HG02943 (cell line): ENCODE measurements around the gene RNF32.

ENCODE experiments used
- ATAC-seq: cut with Tn5 transposase; IDR thresholded peaks from one replicate; pipeline ENCODE4 v1.9.1; 2021; ENCODE audit warnings: mild to moderate bottlenecking, low read depth, moderate library complexity; ENCODE audit not compliant: unreplicated experiment

Gene RNF32

DNA sequence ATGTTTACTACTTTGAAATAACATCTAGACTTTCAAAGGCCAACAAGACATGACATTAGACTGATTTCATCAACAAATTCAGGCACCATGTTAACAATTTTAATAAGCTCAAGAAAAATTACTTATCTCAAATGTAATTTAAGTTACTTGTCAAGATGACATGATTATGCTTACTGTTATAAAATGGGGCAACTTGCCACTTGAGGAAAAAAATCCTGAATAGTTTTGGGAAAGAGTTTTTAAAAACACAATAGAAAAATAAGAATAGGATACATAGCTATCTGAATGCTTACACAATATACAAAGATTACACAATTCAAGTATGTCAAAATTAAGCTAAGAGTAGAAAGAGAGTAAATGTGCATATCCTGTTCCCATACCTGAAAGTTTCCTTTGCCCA lies 85.4 kb downstream of the RNF32 start:
- ATAC-seq = no peak
